Measurements from ENCODE around the gene CD320. TPM values are rescaled to one million over a fixed set of nuclear protein-coding genes. Genes with fewer than 3 reads are reported as not detected.

Gene CD320
- total RNA-seq, 4 donors from 2014 or later = 23.6 to 72.9 (median 37.6) TPM

GRCh38 chr19:8342316-8342683 is 34.1 kb upstream of the CD320 start:
- TF ChIP-seq CTCF (IDR thresholded peaks at IDR 0.05; ENCODE audit: low read depth) = no peak

GRCh38 chr19:8340341-8341096 is 32.4 kb upstream of the CD320 start:
- TF ChIP-seq CTCF (IDR thresholded peaks at IDR 0.05; ENCODE audit: low read depth) = no peak

GRCh38 chr19:8338835-8339234 is 30.7 kb upstream of the CD320 start:
- TF ChIP-seq CTCF (IDR thresholded peaks at IDR 0.05; ENCODE audit: low read depth) = no peak

GRCh38 chr19:8337728-8338127 is 29.6 kb upstream of the CD320 start:
- no peak for TF ChIP-seq CTCF (IDR thresholded peaks at IDR 0.05; ENCODE audit: low read depth)

- no peak for TF ChIP-seq CTCF (IDR thresholded peaks at IDR 0.05; ENCODE audit: low read depth)
Measured at GRCh38 chr19:8336660-8337059, 28.5 kb upstream of the CD320 start.

GRCh38 chr19:8336072-8336569 is 28.0 kb upstream of the CD320 start:
- TF ChIP-seq CTCF (IDR thresholded peaks at IDR 0.05; ENCODE audit: low read depth) = no peak

- TF ChIP-seq CTCF (IDR thresholded peaks at IDR 0.05; ENCODE audit: low read depth) = no peak
Measured at GRCh38 chr19:8335343-8336071, 27.3 kb upstream of the CD320 start.
